ENCODE data around the gene TXNRD3.

GRCh38 chr3:126578702-126579101 lies 76.2 kb downstream of the TXNRD3 start:
- no peak for TF ChIP-seq EZH2 (IDR thresholded peaks at IDR 0.05; ENCODE audit: insufficient read depth, poor library complexity, severe bottlenecking)
- no peak for TF ChIP-seq EZH2phosphoT487 (IDR thresholded peaks at IDR 0.05; ENCODE audit: insufficient read depth, low read depth)
